ENCODE measurements around the gene TTC16. TPM values are rescaled to one million over a fixed set of nuclear protein-coding genes. Genes with fewer than 3 reads are reported as not detected.

Gene TTC16
- total RNA-seq, 2 experiments from 2014 or later: 4.7 to 5.0 TPM

- no peaks in the 10 kb centered on the region for H3K9me3 Mint-ChIP-seq (ENCODE audit: insufficient read depth)
- peaks cover 78% of the 10 kb centered on the region for H3K36me3 Mint-ChIP-seq (ENCODE audit: low read depth)
- H3K27ac Mint-ChIP-seq: peak overlapping the region; percentile 85
- ATAC-seq: peak; percentile 92
- peak overlapping the region; percentile 89 for H3K4me3 Mint-ChIP-seq
- CTCF ChIA-PET: interaction anchor here (0.8 to 11.1 kb wide), 7 partner anchors 9 to 150 kb away, joined by 3 to 102 read pairs (median 14); partner anchors contain the start of genes CDK9, ST6GALNAC4 and TOR2A
- DNase-seq: peak; percentile 98
- H3K27me3 Mint-ChIP-seq (ENCODE audit: low read depth): no peaks in the 10 kb centered on the region
- peaks cover 86% of the 10 kb centered on the region for H3K4me1 Mint-ChIP-seq (ENCODE audit: low read depth)
- POLR2A ChIA-PET: interaction anchor here (0.6 to 4.0 kb wide), 16 partner anchors 8 to 320 kb away, joined by 3 to 27 read pairs (median 4); partner anchors contain the start of genes CDK9, FPGS, LRSAM1 and RPL12
Measured at GRCh38 chr9:127770905-127771569, 55.2 kb downstream of the TTC16 start.

DNA sequence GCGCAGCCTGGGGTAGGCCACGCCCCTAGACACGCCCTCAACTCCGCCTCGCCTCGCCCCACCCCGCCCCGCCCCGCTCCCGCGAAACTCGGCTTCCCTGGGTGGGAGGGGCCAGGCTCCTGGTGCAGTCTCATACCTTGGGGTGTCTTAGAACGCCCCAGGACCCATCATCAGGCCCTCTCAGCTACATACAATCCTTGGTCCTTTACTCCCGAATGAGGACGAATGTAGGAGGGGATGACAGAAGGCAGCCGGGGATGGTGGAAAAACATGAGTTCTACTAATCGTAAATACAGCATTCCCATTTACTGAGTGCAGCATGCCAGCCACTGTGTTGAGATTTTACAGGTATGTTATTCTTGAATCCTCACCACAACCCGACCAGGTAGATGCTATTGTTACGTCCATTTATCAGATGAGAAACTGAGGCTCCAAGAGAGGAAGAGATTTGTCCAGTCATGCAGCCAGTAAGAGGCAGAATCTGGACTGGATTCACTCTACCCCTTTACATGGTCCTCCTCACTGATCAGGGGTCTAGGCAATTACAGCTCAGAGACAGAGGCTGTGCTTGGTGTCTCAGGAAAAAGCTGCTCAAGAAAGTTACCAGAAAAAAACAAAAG is 55.8 kb downstream of the TTC16 start:
- ATAC-seq (no peak), DNase-seq (no peak)
- Mint-ChIP-seq H3K4me1 (ENCODE audit: low read depth) (peaks cover 86% of the 10 kb centered on the region), H3K27ac (peak overlapping the region; percentile 85), H3K4me3 (peak overlapping the region; percentile 89), H3K9me3 (ENCODE audit: insufficient read depth) (no peaks in the 10 kb centered on the region), H3K27me3 (ENCODE audit: low read depth) (no peaks in the 10 kb centered on the region), H3K36me3 (ENCODE audit: low read depth) (peaks cover 78% of the 10 kb centered on the region)
- ChIA-PET POLR2A (interaction anchor here (0.6 to 4.0 kb wide), 12 partner anchors 7 to 321 kb away, joined by 3 to 27 read pairs (median 4); partner anchors contain the start of genes CDK9, FPGS, LRSAM1 and RPL12), CTCF (interaction anchor here (0.8 to 11.1 kb wide), 7 partner anchors 8 to 149 kb away, joined by 3 to 102 read pairs (median 14); partner anchors contain the start of genes CDK9, ST6GALNAC4 and TOR2A)

- CTCF ChIA-PET: interaction anchor here (1.0 to 11.1 kb wide), 4 partner anchors 11 to 97 kb away, joined by 4 to 102 read pairs (median 10); partner anchors contain the start of genes CDK9 and TOR2A
- POLR2A ChIA-PET: interaction anchor here (2.2 to 4.0 kb wide), 2 partner anchors 12 to 38 kb away, joined by 7 to 27 read pairs; partner anchors contain the start of genes CDK9 and TOR2A
- Mint-ChIP-seq H3K36me3 (ENCODE audit: low read depth) (peaks cover 77% of the 10 kb centered on the region), H3K4me1 (ENCODE audit: low read depth) (peaks cover 77% of the 10 kb centered on the region), H3K9me3 (ENCODE audit: insufficient read depth) (no peaks in the 10 kb centered on the region), H3K27ac (peak overlapping the region; percentile 34), H3K27me3 (ENCODE audit: low read depth) (no peaks in the 10 kb centered on the region), H3K4me3 (no peak overlapping the region)
- DNase-seq (no peak), ATAC-seq (no peak)
Measured at GRCh38 chr9:127772603-127773002, 56.7 kb downstream of the TTC16 start.

- ChIA-PET CTCF (interaction anchor here (1.0 to 11.1 kb wide), 3 partner anchors 11 to 97 kb away, joined by 4 to 102 read pairs (median 5); partner anchors contain the start of genes CDK9 and TOR2A), POLR2A (no interaction called here)
- no peak overlapping the region for H3K4me3 Mint-ChIP-seq
- no peak overlapping the region for H3K27ac Mint-ChIP-seq
- DNase-seq: no peak
- peaks cover 77% of the 10 kb centered on the region for H3K36me3 Mint-ChIP-seq (ENCODE audit: low read depth)
- ATAC-seq: no peak
- H3K27me3 Mint-ChIP-seq (ENCODE audit: low read depth): no peaks in the 10 kb centered on the region
- no peaks in the 10 kb centered on the region for H3K9me3 Mint-ChIP-seq (ENCODE audit: insufficient read depth)
- peaks cover 72% of the 10 kb centered on the region for H3K4me1 Mint-ChIP-seq (ENCODE audit: low read depth)
Measured at GRCh38 chr9:127773272-127773671, 57.4 kb downstream of the TTC16 start.

- Mint-ChIP-seq H3K4me3 (no peak overlapping the region), H3K36me3 (ENCODE audit: low read depth) (peaks cover 73% of the 10 kb centered on the region), H3K27me3 (ENCODE audit: low read depth) (no peaks in the 10 kb centered on the region), H3K4me1 (ENCODE audit: low read depth) (peaks cover 69% of the 10 kb centered on the region), H3K9me3 (ENCODE audit: insufficient read depth) (no peaks in the 10 kb centered on the region), H3K27ac (no peak overlapping the region)
- ChIA-PET POLR2A (no interaction called here), CTCF (interaction anchor here (1.0 kb wide), 2 partner anchors 96 kb away, joined by 5 read pairs; no protein-coding TSS in a partner anchor)
- no peak for ATAC-seq
- DNase-seq: no peak
Measured at GRCh38 chr9:127773981-127774380, 58.1 kb downstream of the TTC16 start.

DNA sequence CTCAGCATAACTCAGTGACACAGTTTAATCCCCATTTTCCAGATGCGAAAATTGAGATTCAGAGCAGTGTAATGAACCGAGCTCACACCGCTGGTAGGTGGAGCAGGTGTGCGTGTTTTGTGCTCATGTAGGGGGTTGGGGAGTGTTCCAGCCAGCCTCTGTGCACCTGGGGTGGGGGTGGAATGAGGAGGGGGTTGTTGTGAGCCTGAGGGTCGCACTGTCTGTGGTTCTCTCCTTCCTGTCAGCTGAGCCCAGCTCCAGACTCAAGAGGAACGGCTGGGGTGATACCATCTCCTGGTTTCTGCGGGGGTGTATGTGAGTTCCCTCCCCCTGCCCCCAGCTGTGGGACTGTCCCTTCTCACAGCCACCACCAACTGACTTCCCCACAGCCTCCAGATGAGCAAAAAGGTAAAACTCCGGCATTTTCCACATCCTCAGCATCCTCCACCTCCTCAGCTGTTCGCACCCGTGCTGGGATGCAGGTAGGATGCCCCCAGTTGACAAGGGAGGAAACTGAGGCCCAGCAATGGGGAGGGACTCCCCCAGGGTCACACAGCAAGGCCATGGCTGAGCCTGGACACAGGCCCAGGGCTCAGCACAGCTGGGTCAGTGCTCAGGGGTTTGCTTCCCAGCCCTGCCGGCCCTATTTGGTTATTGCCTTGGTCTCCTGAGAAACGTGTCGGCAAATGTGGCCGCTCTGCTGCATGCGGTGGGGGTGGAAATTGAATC is 60.5 kb downstream of the TTC16 start:
- no peaks in the 10 kb centered on the region for H3K27me3 Mint-ChIP-seq (ENCODE audit: low read depth)
- H3K36me3 Mint-ChIP-seq (ENCODE audit: low read depth): peaks cover 53% of the 10 kb centered on the region
- DNase-seq: peak; percentile 88
- H3K27ac Mint-ChIP-seq: peak overlapping the region; percentile 96
- peak; percentile 38 for ATAC-seq
- H3K9me3 Mint-ChIP-seq (ENCODE audit: insufficient read depth): no peaks in the 10 kb centered on the region
- ChIA-PET CTCF (interaction anchor here (0.6 to 1.6 kb wide), 9 partner anchors 9 to 145 kb away, joined by 3 to 20 read pairs (median 3); partner anchors contain the start of genes CDK9 and TOR2A), POLR2A (interaction anchor here (0.7 to 1.4 kb wide), 6 partner anchors 9 to 37 kb away, joined by 3 to 19 read pairs (median 4); partner anchors contain the start of gene CDK9)
- peak overlapping the region; percentile 98 for H3K4me3 Mint-ChIP-seq
- H3K4me1 Mint-ChIP-seq (ENCODE audit: low read depth): peaks cover 67% of the 10 kb centered on the region

GRCh38 chr9:127776924-127777289 is 61.0 kb downstream of the TTC16 start:
- Mint-ChIP-seq H3K27ac (peak overlapping the region; percentile 96), H3K9me3 (ENCODE audit: insufficient read depth) (no peaks in the 10 kb centered on the region), H3K4me1 (ENCODE audit: low read depth) (peaks cover 67% of the 10 kb centered on the region), H3K4me3 (peak overlapping the region; percentile 98), H3K36me3 (ENCODE audit: low read depth) (peaks cover 52% of the 10 kb centered on the region), H3K27me3 (ENCODE audit: low read depth) (no peaks in the 10 kb centered on the region)
- ChIA-PET CTCF (interaction anchor here (0.6 to 1.6 kb wide), 7 partner anchors 8 to 139 kb away, joined by 3 to 20 read pairs (median 4); partner anchors contain the start of genes CDK9 and TOR2A), POLR2A (interaction anchor here (0.7 to 1.4 kb wide), 4 partner anchors 8 to 37 kb away, joined by 3 to 19 read pairs (median 6); partner anchors contain the start of gene CDK9)
- ATAC-seq: no peak
- DNase-seq: peak; percentile 42

GRCh38 chr9:127777368-127777980 is 61.6 kb downstream of the TTC16 start:
- H3K27ac Mint-ChIP-seq: peak overlapping the region; percentile 96
- ChIA-PET CTCF (interaction anchor here (1.3 to 3.5 kb wide), 3 partner anchors 43 to 180 kb away, joined by 3 to 26 read pairs (median 10); partner anchors contain the start of gene TOR2A), POLR2A (no interaction called here)
- ATAC-seq: no peak
- H3K36me3 Mint-ChIP-seq (ENCODE audit: low read depth): peaks cover 51% of the 10 kb centered on the region
- peaks cover 65% of the 10 kb centered on the region for H3K4me1 Mint-ChIP-seq (ENCODE audit: low read depth)
- peak overlapping the region; percentile 98 for H3K4me3 Mint-ChIP-seq
- peak; percentile 48 for DNase-seq
- no peaks in the 10 kb centered on the region for H3K9me3 Mint-ChIP-seq (ENCODE audit: insufficient read depth)
- H3K27me3 Mint-ChIP-seq (ENCODE audit: low read depth): no peaks in the 10 kb centered on the region

- CTCF ChIA-PET: interaction anchor here (0.9 to 3.5 kb wide), 8 partner anchors 7 to 200 kb away, joined by 3 to 26 read pairs (median 3); partner anchors contain the start of gene TOR2A
Measured at GRCh38 chr9:127778280-127779135, 62.6 kb downstream of the TTC16 start, which contains the start of gene SH2D3C. SH2D3C (minus strand) TSS chr9:127778666; CDS start chr9:127778627, 39 bp downstream.

More at GRCh38 chr9:127778280-127779135, 62.6 kb downstream of the TTC16 start, which contains the start of gene SH2D3C:
- ATAC-seq: peak; percentile 28
- Mint-ChIP-seq H3K4me1 (ENCODE audit: low read depth) (peaks cover 67% of the 10 kb centered on the region), H3K9me3 (ENCODE audit: insufficient read depth) (no peaks in the 10 kb centered on the region), H3K27ac (peak within 1 kb of the TSS; percentile 98), H3K27me3 (ENCODE audit: low read depth) (no peaks in the 10 kb centered on the region), H3K36me3 (ENCODE audit: low read depth) (peaks cover 42% of the 10 kb centered on the region), H3K4me3 (peak within 1 kb of the TSS; percentile 98)
- DNase-seq: peak; percentile 59
- POLR2A ChIA-PET: interaction anchor here (0.8 to 1.7 kb wide), 7 partner anchors 7 to 138 kb away, joined by 3 to 6 read pairs (median 4); no protein-coding TSS in a partner anchor

Data from activated CD8-positive, alpha-beta T cell treated with anti-CD3 and anti-CD28 coated beads, Interleukin-2, amount 10 ng/mL, durations not matched to agents 7 days and 5 days (primary cell).